Endothelial cell of umbilical vein (primary cell): ENCODE measurements around the gene LEMD3.

ENCODE experiments used
- CTCF ChIP-seq, 2 donors: IDR thresholded peaks; 1 replicate in 1 of 2; 2 replicates in 1 of 2; pipeline ENCODE4 v1.5.1; 2011; ENCODE audit warnings: low read length in 2 of 2, mild to moderate bottlenecking in 2 of 2, moderate library complexity in 2 of 2, control low read depth in 1 of 2, inconsistent platforms in 1 of 2, low read depth in 1 of 2; ENCODE audit not compliant: insufficient read depth in 1 of 2; ENCODE audit errors: extremely low read depth in 1 of 2
- MAX ChIP-seq: IDR thresholded peaks from 2 replicates; pipeline ENCODE4 v1.6.1; 2011; ENCODE audit not compliant: insufficient read depth, insufficient read length

- TF ChIP-seq MAX (no peak), CTCF (IDR thresholded peaks at IDR 0.05; ENCODE audit: extremely low read depth in 1 of 2, insufficient read depth in 1 of 2, low read depth in 1 of 2, low read length in 2 of 2) (no peak)
Measured at GRCh38 chr12:65208964-65209654, 39.7 kb downstream of the LEMD3 start.
